ENCODE data around the gene SIRT2. TPM values are rescaled to one million over a fixed set of nuclear protein-coding genes. Genes with fewer than 3 reads are reported as not detected.
"Not testable (repeated sequence)": the region's sequence is repeated elsewhere in the genome, so short reads cannot be mapped to it uniquely, and the experiment has no call there.

The SIRT2 gene
- total RNA-seq, 1 donor from 2014 or later: 60.2 TPM

- DNase-seq (ENCODE audit: low spot score): no peak
Observed at GRCh38 chr19:38869160-38869835, 30.1 kb downstream of the SIRT2 start.

GRCh38 chr19:38868551-38868950 is 30.9 kb downstream of the SIRT2 start:
- no peak for DNase-seq (ENCODE audit: low spot score)

- DNase-seq (ENCODE audit: low spot score): no peak
Observed at GRCh38 chr19:38867171-38867780, 32.1 kb downstream of the SIRT2 start.

- DNase-seq (ENCODE audit: low spot score): no peak
Observed at GRCh38 chr19:38862321-38863059, 36.9 kb downstream of the SIRT2 start.

GRCh38 chr19:38861368-38861767 is 38.0 kb downstream of the SIRT2 start:
- no peak for DNase-seq (ENCODE audit: low spot score)

- DNase-seq (ENCODE audit: low spot score): not testable (repeated sequence)
Observed at GRCh38 chr19:38859631-38860204, 39.7 kb downstream of the SIRT2 start.

- DNase-seq (ENCODE audit: low spot score): no peak
Observed at GRCh38 chr19:38856813-38857212, 42.6 kb downstream of the SIRT2 start.

- not testable (repeated sequence) for DNase-seq (ENCODE audit: low spot score)
Observed at GRCh38 chr19:38855751-38856150, 43.7 kb downstream of the SIRT2 start.

GRCh38 chr19:38854961-38855360 is 44.5 kb downstream of the SIRT2 start:
- DNase-seq (ENCODE audit: low spot score): not testable (repeated sequence)

GRCh38 chr19:38853214-38853613 is 46.2 kb downstream of the SIRT2 start:
- DNase-seq (ENCODE audit: low spot score): no peak

GRCh38 chr19:38852231-38853044 is 47.0 kb downstream of the SIRT2 start:
- no peak for DNase-seq (ENCODE audit: low spot score)

- peak; percentile 98 for DNase-seq (ENCODE audit: low spot score)
Observed at GRCh38 chr19:38851622-38852230, 47.7 kb downstream of the SIRT2 start.

- no peak for DNase-seq (ENCODE audit: low spot score)
Observed at GRCh38 chr19:38850976-38851621, 48.3 kb downstream of the SIRT2 start.

- peak; percentile 99 for DNase-seq (ENCODE audit: low spot score)
Observed at GRCh38 chr19:38850436-38850975, 48.9 kb downstream of the SIRT2 start.

GRCh38 chr19:38849860-38850435 is 49.5 kb downstream of the SIRT2 start, which contains the start of gene HNRNPL:
Gene HNRNPL (minus strand): TSS chr19:38849986. CDS start chr19:38849966, 20 bp downstream.
- DNase-seq (ENCODE audit: low spot score): peak; percentile 100

GRCh38 chr19:38849147-38849859 is 50.1 kb downstream of the SIRT2 start:
- peak; percentile 99 for DNase-seq (ENCODE audit: low spot score)

GRCh38 chr19:38848299-38849146 is 50.9 kb downstream of the SIRT2 start:
- DNase-seq (ENCODE audit: low spot score): no peak

- DNase-seq (ENCODE audit: low spot score): no peak
Observed at GRCh38 chr19:38846097-38846496, 53.3 kb downstream of the SIRT2 start.

Data from mesenteric fat pad (tissue), 1 donor.